ENCODE measurements around the gene ANKRD31. TPM values are rescaled to one million over a fixed set of nuclear protein-coding genes. Genes with fewer than 3 reads are reported as not detected.
"Not testable (repeated sequence)": the region's sequence is repeated elsewhere in the genome, so short reads cannot be mapped to it uniquely, and the experiment has no call there.

The ANKRD31 gene
- total RNA-seq, 1 experiment from 2014 or later = not detected

DNA sequence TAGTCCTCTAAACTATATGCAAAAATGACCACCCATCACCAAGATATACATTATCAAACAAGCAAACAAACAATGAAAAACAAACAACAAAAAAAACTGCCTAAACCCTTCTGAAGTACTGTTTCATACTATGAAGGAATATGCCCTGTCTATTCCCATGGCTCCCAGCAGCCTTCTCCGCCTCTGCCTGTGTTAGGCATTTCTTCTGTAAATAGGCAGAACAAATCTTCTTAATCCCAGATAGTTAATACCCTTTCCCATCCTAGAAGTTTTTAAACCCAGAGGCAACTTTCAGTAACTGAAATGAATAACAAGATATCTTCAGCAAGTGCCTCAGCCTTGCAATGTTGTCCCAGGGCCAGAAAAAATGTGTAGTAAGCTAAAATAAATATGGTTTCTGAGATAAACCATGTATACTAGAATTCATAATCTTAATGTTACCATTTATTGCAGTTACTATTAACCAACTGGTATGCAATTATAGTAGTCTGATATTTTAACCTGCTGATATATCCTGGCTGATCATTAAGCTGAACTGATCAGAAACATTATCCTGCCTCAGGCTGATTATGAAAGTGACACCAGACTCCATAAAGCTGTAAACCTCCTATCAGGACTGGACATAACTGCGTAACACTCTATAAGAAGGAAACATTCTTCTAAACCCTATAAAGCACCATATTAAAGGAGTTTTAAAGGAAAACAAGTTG, 68.5 kb downstream of the ANKRD31 start:
- Histone ChIP-seq H3K27ac (ENCODE audit: low read length) (no peak overlapping the region), H3K9me3 (ENCODE audit: control insufficient read depth, insufficient read depth, low read depth, low read length) (no peaks in the 10 kb centered on the region), H3K36me3 (ENCODE audit: control insufficient read depth, insufficient read depth, low read length) (no peaks in the 10 kb centered on the region), H3K4me1 (ENCODE audit: control insufficient read depth, insufficient read depth, low read length) (no peaks in the 10 kb centered on the region), H3K4me3 (ENCODE audit: low read depth in 2 of 2, low read length in 2 of 2) (no peak overlapping the region), H3K27me3 (ENCODE audit: control insufficient read depth, insufficient read depth, low read length) (peaks cover 2% of the 10 kb centered on the region; the same call in 1 of the 2 replicates)
- TF ChIP-seq, protein P1, sequence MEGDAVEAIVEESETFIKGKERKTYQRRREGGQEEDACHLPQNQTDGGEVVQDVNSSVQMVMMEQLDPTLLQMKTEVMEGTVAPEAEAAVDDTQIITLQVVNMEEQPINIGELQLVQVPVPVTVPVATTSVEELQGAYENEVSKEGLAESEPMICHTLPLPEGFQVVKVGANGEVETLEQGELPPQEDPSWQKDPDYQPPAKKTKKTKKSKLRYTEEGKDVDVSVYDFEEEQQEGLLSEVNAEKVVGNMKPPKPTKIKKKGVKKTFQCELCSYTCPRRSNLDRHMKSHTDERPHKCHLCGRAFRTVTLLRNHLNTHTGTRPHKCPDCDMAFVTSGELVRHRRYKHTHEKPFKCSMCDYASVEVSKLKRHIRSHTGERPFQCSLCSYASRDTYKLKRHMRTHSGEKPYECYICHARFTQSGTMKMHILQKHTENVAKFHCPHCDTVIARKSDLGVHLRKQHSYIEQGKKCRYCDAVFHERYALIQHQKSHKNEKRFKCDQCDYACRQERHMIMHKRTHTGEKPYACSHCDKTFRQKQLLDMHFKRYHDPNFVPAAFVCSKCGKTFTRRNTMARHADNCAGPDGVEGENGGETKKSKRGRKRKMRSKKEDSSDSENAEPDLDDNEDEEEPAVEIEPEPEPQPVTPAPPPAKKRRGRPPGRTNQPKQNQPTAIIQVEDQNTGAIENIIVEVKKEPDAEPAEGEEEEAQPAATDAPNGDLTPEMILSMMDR (IDR thresholded peaks at IDR 0.05) = no peak
- POLR2A ChIA-PET = no interaction called here
- CTCF ChIA-PET = interaction anchor here (0.5 kb wide), 1 partner anchor 52 kb away, joined by 3 read pairs; no protein-coding TSS in a partner anchor
- BruUV-seq (replicated peaks) = no TSS peak
- in situ Hi-C loops (cut with HindIII; ENCODE audit: low pct_unique_long_range_greater_than_20kb, low sequenced_read_pairs) (no loop called here), intact Hi-C loops (cut with micrococcal nuclease; ENCODE audit: unreplicated experiment) (no loop called here)
- ATAC-seq (no peak), DNase-seq (ENCODE audit: low read depth, low spot score) (no peak)

DNA sequence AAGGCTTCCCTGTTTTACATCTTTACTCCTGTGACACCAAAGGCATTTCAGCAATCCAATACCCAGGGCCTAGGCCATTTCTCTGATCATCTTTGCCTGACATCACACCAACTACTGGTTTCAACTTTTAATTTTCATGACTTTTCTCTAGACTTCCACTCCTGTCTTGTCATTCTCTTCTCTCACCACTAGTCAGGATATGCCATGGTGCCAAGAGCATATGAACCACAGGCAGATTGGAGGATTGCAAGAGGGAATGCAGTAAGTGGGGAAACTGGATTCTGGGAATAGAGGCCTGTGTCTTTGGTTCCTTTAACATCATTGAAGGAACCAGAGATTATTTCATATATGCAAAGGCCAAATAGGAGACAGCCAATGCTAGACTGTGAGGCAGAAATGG, 69.3 kb downstream of the ANKRD31 start:
- ATAC-seq (no peak), DNase-seq (ENCODE audit: low read depth, low spot score) (no peak)
- H3K27me3 ChIP-seq (ENCODE audit: control insufficient read depth, insufficient read depth, low read length) = peaks cover 2% of the 10 kb centered on the region; the same call in 1 of the 2 replicates
- H3K27ac ChIP-seq (ENCODE audit: low read length) = no peak overlapping the region
- ChIA-PET POLR2A (no interaction called here), CTCF (no interaction called here)
- BruUV-seq (replicated peaks) = no TSS peak
- H3K4me1 ChIP-seq (ENCODE audit: control insufficient read depth, insufficient read depth, low read length) = no peaks in the 10 kb centered on the region
- intact Hi-C loops (cut with micrococcal nuclease; ENCODE audit: unreplicated experiment) = no loop called here
- TF ChIP-seq TCF7L2 (IDR thresholded peaks at IDR 0.05; ENCODE audit: low read depth, low read length) = no peak
- TF ChIP-seq, protein P1 (IDR thresholded peaks at IDR 0.05) = peak; percentile 29
- TF ChIP-seq SIN3A (IDR thresholded peaks at IDR 0.05; ENCODE audit: borderline replicate concordance, insufficient read depth, low read depth, low read length) = no peak
- no peaks in the 10 kb centered on the region for H3K9me3 ChIP-seq (ENCODE audit: control insufficient read depth, insufficient read depth, low read depth, low read length)
- H3K36me3 ChIP-seq (ENCODE audit: control insufficient read depth, insufficient read depth, low read length) = no peaks in the 10 kb centered on the region
- H3K4me3 ChIP-seq (ENCODE audit: low read depth in 2 of 2, low read length in 2 of 2) = no peak overlapping the region
- in situ Hi-C loops (cut with HindIII; ENCODE audit: low pct_unique_long_range_greater_than_20kb, low sequenced_read_pairs) = no loop called here

DNA sequence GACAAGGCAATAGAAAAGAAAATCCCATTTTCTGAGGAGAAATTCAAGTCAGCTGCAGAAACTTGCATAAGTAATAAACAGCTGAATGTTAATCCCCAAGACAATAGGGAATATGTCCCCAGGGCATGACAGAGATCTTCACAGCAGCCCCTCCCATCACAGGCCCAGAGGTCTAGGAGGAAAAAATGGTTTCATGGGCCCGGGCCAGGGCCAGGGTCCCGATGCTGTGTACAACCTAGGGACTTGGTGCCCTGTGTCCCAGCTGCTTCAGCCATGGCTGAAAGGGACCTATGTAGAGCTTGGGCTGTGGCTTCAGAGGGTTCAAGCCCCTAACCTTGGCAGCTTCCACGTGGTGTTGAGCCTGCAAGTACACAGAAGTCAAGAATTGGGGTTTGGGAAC, 75.2 kb downstream of the ANKRD31 start:
- intact Hi-C loops (cut with micrococcal nuclease; ENCODE audit: unreplicated experiment); H3K36me3 ChIP-seq (ENCODE audit: control insufficient read depth, insufficient read depth, low read length); H3K4me3 ChIP-seq (ENCODE audit: low read depth in 2 of 2, low read length in 2 of 2); DNase-seq (ENCODE audit: low read depth, low spot score); H3K4me1 ChIP-seq (ENCODE audit: control insufficient read depth, insufficient read depth, low read length); ATAC-seq; CTCF ChIA-PET; in situ Hi-C loops (cut with HindIII; ENCODE audit: low pct_unique_long_range_greater_than_20kb, low sequenced_read_pairs); BruUV-seq (replicated peaks); POLR2A ChIA-PET; H3K27ac ChIP-seq (ENCODE audit: low read length); H3K9me3 ChIP-seq (ENCODE audit: control insufficient read depth, insufficient read depth, low read depth, low read length); H3K27me3 ChIP-seq (ENCODE audit: control insufficient read depth, insufficient read depth, low read length): not testable (repeated sequence)

DNA sequence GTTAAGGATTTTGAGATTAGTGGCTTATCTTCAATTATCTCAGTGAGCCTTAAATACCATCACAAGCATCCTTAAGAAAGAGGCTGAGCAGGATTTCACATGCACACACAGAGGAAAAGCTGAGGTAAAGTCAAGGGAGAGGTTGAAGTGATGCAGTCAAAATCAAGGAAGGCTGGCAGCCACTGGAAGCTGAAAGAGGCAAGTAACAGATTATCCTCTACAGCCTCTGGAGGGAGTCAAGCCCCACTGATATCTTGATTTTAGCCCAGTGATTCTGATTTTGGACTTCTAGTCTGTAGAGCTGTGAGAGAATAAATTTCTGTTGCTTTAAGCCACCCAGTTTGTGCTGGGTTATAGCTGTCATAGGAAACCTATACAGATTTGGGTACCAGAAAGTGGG, 80.1 kb downstream of the ANKRD31 start:
- peaks cover 3% of the 10 kb centered on the region; the same call in 1 of the 2 replicates for H3K9me3 ChIP-seq (ENCODE audit: control insufficient read depth, insufficient read depth, low read depth, low read length)
- DNase-seq (ENCODE audit: low read depth, low spot score) (no peak), ATAC-seq (no peak)
- BruUV-seq (replicated peaks) = no TSS peak
- TF ChIP-seq, protein P1 (IDR thresholded peaks at IDR 0.05) = peak; percentile 28
- no peak for TF ChIP-seq TCF7L2 (IDR thresholded peaks at IDR 0.05; ENCODE audit: low read depth, low read length)
- TF ChIP-seq SIN3A (IDR thresholded peaks at IDR 0.05; ENCODE audit: borderline replicate concordance, insufficient read depth, low read depth, low read length) = no peak
- no peak for TF ChIP-seq POLR2AphosphoS5 (IDR thresholded peaks at IDR 0.05; ENCODE audit: low read depth, low read length)
- in situ Hi-C loops (cut with HindIII; ENCODE audit: low pct_unique_long_range_greater_than_20kb, low sequenced_read_pairs) (no loop called here), intact Hi-C loops (cut with micrococcal nuclease; ENCODE audit: unreplicated experiment) (no loop called here)
- ChIA-PET POLR2A (no interaction called here), CTCF (no interaction called here)
- no peaks in the 10 kb centered on the region for H3K4me1 ChIP-seq (ENCODE audit: control insufficient read depth, insufficient read depth, low read length)
- H3K36me3 ChIP-seq (ENCODE audit: control insufficient read depth, insufficient read depth, low read length) = no peaks in the 10 kb centered on the region
- no peak overlapping the region for H3K4me3 ChIP-seq (ENCODE audit: low read depth in 2 of 2, low read length in 2 of 2)
- no peaks in the 10 kb centered on the region for H3K27me3 ChIP-seq (ENCODE audit: control insufficient read depth, insufficient read depth, low read length)
- no peak overlapping the region for H3K27ac ChIP-seq (ENCODE audit: low read length)

Measured in Panc1 (cell line).